ENCODE data around the gene SLC4A11.

- TF ChIP-seq, protein P1, sequence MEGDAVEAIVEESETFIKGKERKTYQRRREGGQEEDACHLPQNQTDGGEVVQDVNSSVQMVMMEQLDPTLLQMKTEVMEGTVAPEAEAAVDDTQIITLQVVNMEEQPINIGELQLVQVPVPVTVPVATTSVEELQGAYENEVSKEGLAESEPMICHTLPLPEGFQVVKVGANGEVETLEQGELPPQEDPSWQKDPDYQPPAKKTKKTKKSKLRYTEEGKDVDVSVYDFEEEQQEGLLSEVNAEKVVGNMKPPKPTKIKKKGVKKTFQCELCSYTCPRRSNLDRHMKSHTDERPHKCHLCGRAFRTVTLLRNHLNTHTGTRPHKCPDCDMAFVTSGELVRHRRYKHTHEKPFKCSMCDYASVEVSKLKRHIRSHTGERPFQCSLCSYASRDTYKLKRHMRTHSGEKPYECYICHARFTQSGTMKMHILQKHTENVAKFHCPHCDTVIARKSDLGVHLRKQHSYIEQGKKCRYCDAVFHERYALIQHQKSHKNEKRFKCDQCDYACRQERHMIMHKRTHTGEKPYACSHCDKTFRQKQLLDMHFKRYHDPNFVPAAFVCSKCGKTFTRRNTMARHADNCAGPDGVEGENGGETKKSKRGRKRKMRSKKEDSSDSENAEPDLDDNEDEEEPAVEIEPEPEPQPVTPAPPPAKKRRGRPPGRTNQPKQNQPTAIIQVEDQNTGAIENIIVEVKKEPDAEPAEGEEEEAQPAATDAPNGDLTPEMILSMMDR (IDR thresholded peaks at IDR 0.05): no peak
- TF ChIP-seq POLR2A (IDR thresholded peaks at IDR 0.05): no peak
These were observed 44.2 kb downstream of the SLC4A11 start for GRCh38 chr20:3194617-3195280.

All from esophagus squamous epithelium (tissue), 4 donors.